ENCODE data around the gene ATXN7L3. TPM values are rescaled to one million over a fixed set of nuclear protein-coding genes. Genes with fewer than 3 reads are reported as not detected.

The ATXN7L3 gene
- total and polyA plus RNA-seq, 9 of the 15 experiments (the other 6 are each of a cell fraction or from before 2014, with no cell fraction given) = 0.62 to 66.1 (median 33.2) TPM

- TF ChIP-seq EWSR1 (IDR thresholded peaks at IDR 0.05; ENCODE audit: borderline replicate concordance, low read depth, partially characterized antibody) (no peak), HNRNPH1 (optimal IDR thresholded peaks at IDR 0.05; ENCODE audit: low read depth, low read length) (no peak), CCNT2 (IDR thresholded peaks at IDR 0.05; ENCODE audit: borderline replicate concordance, extremely low read depth, insufficient read length, low read depth, low read length) (peak; percentile 33), CBX8 (IDR thresholded peaks at IDR 0.05; ENCODE audit: borderline replicate concordance, extremely low read depth, low read depth, low read length, poor library complexity, severe bottlenecking) (no peak), KDM2B (CRISPR knock-in tag; IDR thresholded peaks at IDR 0.05) (no peak), MAFF (IDR thresholded peaks at IDR 0.05; ENCODE audit: low read length) (no peak), ZSCAN32 (CRISPR knock-in tag; IDR thresholded peaks at IDR 0.05) (no peak), POLR2B (IDR thresholded peaks at IDR 0.05; ENCODE audit: low read depth, partially characterized antibody) (no peak), EZH2 (IDR thresholded peaks at IDR 0.05; ENCODE audit: borderline replicate concordance, low read depth, low read length) (no peak), SP1 (CRISPR knock-in tag; IDR thresholded peaks at IDR 0.05) (no peak), CHCHD3 (CRISPR knock-in tag; IDR thresholded peaks at IDR 0.05) (no peak), MAFG (tag; conservative IDR thresholded peaks at IDR 0.05) (no peak), SRSF9 (IDR thresholded peaks at IDR 0.05; ENCODE audit: borderline replicate concordance, low read depth, low read length) (no peak), TEAD2 (tag; IDR thresholded peaks at IDR 0.05) (no peak), MEF2D (tag; conservative IDR thresholded peaks at IDR 0.05; ENCODE audit: low read depth) (no peak), SRF (CRISPR knock-in tag; IDR thresholded peaks at IDR 0.05) (0 out of 4 replicates have a peak, but pooled peaks of 1 of the 2 experiments have one; percentile 31), SMC3 (conservative IDR thresholded peaks at IDR 0.05; ENCODE audit: insufficient read depth, low read depth, low read length) (no peak)
- TF ChIP-seq, protein P1, sequence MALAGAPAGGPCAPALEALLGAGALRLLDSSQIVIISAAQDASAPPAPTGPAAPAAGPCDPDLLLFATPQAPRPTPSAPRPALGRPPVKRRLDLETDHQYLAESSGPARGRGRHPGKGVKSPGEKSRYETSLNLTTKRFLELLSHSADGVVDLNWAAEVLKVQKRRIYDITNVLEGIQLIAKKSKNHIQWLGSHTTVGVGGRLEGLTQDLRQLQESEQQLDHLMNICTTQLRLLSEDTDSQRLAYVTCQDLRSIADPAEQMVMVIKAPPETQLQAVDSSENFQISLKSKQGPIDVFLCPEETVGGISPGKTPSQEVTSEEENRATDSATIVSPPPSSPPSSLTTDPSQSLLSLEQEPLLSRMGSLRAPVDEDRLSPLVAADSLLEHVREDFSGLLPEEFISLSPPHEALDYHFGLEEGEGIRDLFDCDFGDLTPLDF (CRISPR knock-in tag; IDR thresholded peaks at IDR 0.05) = no peak
- TF ChIP-seq, protein P2, sequence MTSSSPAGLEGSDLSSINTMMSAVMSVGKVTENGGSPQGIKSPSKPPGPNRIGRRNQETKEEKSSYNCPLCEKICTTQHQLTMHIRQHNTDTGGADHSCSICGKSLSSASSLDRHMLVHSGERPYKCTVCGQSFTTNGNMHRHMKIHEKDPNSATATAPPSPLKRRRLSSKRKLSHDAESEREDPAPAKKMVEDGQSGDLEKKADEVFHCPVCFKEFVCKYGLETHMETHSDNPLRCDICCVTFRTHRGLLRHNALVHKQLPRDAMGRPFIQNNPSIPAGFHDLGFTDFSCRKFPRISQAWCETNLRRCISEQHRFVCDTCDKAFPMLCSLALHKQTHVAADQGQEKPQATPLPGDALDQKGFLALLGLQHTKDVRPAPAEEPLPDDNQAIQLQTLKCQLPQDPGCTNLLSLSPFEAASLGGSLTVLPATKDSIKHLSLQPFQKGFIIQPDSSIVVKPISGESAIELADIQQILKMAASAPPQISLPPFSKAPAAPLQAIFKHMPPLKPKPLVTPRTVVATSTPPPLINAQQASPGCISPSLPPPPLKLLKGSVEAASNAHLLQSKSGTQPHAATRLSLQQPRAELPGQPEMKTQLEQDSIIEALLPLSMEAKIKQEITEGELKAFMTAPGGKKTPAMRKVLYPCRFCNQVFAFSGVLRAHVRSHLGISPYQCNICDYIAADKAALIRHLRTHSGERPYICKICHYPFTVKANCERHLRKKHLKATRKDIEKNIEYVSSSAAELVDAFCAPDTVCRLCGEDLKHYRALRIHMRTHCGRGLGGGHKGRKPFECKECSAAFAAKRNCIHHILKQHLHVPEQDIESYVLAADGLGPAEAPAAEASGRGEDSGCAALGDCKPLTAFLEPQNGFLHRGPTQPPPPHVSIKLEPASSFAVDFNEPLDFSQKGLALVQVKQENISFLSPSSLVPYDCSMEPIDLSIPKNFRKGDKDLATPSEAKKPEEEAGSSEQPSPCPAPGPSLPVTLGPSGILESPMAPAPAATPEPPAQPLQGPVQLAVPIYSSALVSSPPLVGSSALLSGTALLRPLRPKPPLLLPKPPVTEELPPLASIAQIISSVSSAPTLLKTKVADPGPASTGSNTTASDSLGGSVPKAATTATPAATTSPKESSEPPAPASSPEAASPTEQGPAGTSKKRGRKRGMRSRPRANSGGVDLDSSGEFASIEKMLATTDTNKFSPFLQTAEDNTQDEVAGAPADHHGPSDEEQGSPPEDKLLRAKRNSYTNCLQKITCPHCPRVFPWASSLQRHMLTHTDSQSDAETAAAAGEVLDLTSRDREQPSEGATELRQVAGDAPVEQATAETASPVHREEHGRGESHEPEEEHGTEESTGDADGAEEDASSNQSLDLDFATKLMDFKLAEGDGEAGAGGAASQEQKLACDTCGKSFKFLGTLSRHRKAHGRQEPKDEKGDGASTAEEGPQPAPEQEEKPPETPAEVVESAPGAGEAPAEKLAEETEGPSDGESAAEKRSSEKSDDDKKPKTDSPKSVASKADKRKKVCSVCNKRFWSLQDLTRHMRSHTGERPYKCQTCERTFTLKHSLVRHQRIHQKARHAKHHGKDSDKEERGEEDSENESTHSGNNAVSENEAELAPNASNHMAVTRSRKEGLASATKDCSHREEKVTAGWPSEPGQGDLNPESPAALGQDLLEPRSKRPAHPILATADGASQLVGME (CRISPR knock-in tag; IDR thresholded peaks at IDR 0.05) = no peak
- TF ChIP-seq, protein P3, sequence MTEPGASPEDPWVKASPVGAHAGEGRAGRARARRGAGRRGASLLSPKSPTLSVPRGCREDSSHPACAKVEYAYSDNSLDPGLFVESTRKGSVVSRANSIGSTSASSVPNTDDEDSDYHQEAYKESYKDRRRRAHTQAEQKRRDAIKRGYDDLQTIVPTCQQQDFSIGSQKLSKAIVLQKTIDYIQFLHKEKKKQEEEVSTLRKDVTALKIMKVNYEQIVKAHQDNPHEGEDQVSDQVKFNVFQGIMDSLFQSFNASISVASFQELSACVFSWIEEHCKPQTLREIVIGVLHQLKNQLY (CRISPR knock-in tag; conservative IDR thresholded peaks at IDR 0.05) = no peak
Observed at GRCh38 chr17:44218344-44219107, 18.8 kb upstream of the ATXN7L3 start (continued).

Data from K562 (cell line).